ENCODE measurements around the gene RIT1.

Gene RIT1

GRCh38 chr1:155911156-155912055 lies at the start of gene RIT1:
Gene RIT1 (minus strand): TSS chr1:155911349. CDS start chr1:155910761, 588 bp downstream.
- DNase-seq (ENCODE audit: low read depth): peak; percentile 76

GRCh38 chr1:155960081-155960745 lies 49.1 kb upstream of the RIT1 start:
- no peak for DNase-seq (ENCODE audit: low read depth)

GRCh38 chr1:155957411-155957915 lies 46.3 kb upstream of the RIT1 start:
- DNase-seq (ENCODE audit: low read depth): no peak

- no peak for DNase-seq (ENCODE audit: low read depth)
These were observed 43.5 kb upstream of the RIT1 start for GRCh38 chr1:155954645-155955044.

GRCh38 chr1:155952505-155952890 lies 41.3 kb upstream of the RIT1 start:
- DNase-seq (ENCODE audit: low read depth): no peak

DNA sequence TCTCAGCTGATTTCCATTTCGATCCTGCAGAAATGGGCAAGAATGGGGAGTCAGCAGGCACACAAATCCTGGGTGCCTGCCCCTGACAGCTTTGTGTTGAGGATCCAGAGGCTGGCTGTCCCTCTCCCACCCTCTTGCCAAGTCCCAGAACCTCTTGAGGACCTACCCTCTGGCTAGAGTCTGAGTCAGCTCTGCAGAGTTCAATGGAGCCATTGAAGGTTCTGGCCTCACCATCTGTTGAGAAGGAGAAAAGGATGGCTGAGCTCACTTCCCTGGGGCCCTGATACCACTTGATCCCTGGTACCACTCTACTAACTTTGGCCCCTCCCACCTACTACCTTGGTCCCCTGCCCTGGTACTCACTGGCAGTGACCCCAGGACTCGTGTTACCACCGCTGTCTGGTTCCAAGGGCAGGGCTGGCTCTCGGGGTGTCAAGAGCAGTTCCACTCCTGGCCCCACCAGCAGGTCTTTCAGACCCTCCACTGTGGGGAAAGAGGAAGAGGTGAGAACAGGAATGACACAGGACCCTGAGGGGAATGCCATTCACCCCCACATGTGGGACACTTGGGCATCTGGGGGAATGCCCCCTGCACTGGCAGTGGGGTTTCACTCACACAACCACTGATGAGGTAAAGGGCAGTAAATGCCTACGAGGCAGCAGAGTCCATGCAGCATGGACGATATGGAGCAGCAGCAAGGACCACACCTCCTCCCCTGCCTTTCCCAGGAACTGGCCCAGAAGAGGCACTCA lies 40.8 kb upstream of the RIT1 start:
- no peak for DNase-seq (ENCODE audit: low read depth)

- no peak for DNase-seq (ENCODE audit: low read depth)
These were observed 39.7 kb upstream of the RIT1 start for GRCh38 chr1:155950829-155951228.

DNA sequence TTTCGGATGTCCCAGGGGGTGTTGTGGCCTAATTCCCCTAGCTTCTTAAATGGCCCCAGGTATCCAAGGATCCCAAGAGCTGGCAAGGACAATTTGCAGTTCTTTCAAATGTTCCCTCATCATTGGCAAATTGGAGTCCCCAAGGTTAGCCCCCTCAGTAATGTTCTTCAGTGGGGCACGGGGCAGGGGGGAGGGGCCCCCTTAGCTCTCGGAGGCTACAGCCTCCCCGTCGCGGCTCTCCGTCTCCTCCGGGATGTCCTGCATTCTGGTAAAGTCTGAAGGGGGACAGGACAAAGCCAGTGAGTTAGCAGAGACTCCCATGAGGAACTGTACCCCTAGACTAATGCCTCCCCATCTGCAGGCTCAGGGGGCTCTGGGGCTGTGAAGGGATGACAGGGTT lies 36.6 kb upstream of the RIT1 start:
- DNase-seq (ENCODE audit: low read depth): no peak

DNA sequence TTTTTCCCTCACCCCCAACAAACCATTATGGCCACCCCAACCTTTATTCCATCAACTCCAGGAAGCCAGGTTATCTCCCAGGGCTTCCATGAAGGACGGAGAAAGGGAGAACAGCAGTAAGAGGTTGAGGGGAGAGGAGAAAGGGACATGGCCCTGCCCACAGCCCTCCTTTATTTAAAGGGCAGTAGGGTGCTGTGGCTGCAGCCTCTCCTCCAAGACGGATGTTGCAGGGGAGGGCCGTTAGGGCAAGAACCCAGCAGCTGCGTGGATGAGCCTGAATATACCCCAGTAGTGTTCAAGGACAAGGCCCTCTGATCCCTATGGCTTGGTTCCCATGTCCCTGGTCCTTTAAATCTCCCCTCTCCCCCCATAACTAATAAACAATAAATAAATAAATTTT lies 36.1 kb upstream of the RIT1 start:
- DNase-seq (ENCODE audit: low read depth): no peak

GRCh38 chr1:155946633-155947219 lies 35.6 kb upstream of the RIT1 start:
- DNase-seq (ENCODE audit: low read depth): no peak

DNA sequence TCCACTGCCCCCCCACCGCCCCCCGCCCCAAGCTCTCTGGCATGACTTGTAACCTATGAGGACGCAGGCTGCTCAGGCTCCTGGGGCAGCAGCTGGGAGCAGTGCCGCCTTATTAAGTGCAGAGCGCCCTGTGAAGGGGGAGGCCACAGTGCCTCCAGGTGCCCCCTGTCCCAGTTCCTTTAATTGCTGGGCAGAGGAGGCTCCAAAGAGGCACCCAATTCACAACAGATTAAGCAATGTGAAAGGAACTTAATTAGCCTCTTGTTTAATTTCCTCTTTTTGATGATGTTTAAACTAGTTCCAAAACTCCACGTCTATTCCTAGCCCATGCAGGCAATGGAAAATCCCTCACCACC lies 33.3 kb upstream of the RIT1 start:
- no peak for DNase-seq (ENCODE audit: low read depth)

DNA sequence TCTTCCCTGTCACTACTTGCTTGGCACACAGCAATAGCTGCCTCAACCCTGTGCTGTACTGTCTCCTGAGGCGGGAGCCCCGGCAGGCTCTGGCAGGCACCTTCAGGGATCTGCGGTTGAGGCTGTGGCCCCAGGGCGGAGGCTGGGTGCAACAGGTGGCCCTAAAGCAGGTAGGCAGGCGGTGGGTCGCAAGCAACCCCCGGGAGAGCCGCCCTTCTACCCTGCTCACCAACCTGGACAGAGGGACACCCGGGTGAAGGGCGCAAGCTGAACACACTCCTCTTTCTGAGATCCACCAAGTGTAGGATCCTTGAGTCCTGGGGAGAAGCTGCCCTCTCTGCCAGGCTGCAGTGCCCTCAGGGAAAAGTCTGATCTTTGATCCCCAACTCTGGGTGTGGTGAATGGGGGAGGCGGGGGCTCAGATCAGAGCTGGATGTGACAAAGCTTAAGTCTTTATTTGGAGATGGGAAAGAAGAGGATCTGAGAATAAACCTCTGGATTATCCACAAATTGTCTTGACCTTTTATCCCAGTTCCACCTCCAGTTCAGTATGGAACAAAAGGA lies 31.5 kb upstream of the RIT1 start:
- DNase-seq (ENCODE audit: low read depth): no peak

DNA sequence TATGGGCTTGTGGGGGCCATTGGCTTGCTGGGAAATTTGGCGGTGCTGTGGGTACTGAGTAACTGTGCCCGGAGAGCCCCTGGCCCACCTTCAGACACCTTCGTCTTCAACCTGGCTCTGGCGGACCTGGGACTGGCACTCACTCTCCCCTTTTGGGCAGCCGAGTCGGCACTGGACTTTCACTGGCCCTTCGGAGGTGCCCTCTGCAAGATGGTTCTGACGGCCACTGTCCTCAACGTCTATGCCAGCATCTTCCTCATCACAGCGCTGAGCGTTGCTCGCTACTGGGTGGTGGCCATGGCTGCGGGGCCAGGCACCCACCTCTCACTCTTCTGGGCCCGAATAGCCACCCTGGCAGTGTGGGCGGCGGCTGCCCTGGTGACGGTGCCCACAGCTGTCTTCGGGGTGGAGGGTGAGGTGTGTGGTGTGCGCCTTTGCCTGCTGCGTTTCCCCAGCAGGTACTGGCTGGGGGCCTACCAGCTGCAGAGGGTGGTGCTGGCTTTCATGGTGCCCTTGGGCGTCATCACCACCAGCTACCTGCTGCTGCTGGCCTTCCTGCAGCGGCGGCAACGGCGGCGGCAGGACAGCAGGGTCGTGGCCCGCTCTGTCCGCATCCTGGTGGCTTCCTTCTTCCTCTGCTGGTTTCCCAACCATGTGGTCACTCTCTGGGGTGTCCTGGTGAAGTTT lies 30.8 kb upstream of the RIT1 start:
- no peak for DNase-seq (ENCODE audit: low read depth)

DNA sequence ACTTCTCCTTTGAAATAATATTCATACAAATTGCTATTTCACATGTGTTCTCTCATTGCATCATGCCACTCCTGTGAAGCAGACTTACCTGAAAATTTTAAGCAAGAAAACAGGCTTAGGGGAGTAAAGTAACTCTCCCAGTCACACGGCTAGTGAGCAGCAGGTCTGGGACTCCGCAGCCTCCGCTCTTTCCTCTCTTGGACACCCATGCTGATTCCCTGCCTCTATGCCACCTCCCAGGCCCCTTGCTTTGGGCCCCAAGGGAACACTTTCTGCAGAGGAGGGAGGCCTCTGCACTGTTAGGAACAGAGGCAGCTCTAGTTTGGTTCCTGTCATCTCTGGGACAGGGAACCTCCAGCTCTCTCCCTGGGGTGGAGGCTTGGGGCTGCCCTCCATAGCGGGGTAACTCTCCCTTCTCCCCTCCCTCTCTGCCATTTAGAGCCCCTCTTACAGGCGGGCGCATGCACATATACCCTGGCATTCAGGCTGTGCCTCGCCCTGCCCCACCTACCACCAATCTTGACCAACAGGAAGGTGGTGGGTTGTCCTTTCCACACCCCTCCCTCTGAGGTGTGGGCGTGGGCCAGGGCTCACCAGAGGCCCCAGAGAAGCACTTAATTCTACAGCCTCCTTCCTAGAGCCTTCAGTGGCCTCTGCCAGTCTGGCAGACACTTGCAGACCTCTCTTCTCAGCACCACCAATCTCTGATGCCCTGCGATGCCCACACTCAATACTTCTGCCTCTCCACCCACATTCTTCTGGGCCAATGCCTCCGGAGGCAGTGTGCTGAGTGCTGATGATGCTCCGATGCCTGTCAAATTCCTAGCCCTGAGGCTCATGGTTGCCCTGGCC lies 30.1 kb upstream of the RIT1 start, which contains the start of gene RXFP4:
Gene RXFP4, plus strand, starts transcription at position 646 of the 852 bp plus-strand sequence. Its CDS starts 72 bp downstream, at position 718.
- DNase-seq (ENCODE audit: low read depth): no peak

DNA sequence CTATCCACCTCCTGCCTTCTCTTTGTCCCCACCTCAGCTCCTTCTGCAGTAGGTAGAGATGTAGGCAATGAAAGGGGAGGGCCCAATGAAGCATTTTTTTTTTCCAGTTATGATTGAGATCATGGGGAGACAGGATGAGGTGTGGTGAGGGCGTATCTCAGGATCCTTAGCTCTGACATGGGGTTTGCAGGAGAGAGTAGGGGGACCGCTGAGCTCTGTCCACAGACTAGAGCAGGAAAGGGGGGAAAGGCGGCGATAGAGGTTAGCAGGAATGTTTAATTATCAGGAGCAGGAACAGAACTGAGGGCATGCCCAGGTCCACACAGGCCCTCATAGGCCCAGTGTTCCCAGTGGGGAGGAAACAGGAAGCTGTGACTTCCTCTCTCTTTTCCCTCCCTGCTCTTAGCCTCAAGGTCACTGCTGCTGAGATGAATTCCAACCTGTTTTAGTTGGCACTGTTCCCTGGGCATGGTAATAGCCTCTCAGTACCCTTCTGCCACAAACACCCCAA lies 29.4 kb upstream of the RIT1 start:
- DNase-seq (ENCODE audit: low read depth): no peak

- no peak for DNase-seq (ENCODE audit: low read depth)
These were observed 27.1 kb upstream of the RIT1 start for GRCh38 chr1:155938220-155938627.

DNA sequence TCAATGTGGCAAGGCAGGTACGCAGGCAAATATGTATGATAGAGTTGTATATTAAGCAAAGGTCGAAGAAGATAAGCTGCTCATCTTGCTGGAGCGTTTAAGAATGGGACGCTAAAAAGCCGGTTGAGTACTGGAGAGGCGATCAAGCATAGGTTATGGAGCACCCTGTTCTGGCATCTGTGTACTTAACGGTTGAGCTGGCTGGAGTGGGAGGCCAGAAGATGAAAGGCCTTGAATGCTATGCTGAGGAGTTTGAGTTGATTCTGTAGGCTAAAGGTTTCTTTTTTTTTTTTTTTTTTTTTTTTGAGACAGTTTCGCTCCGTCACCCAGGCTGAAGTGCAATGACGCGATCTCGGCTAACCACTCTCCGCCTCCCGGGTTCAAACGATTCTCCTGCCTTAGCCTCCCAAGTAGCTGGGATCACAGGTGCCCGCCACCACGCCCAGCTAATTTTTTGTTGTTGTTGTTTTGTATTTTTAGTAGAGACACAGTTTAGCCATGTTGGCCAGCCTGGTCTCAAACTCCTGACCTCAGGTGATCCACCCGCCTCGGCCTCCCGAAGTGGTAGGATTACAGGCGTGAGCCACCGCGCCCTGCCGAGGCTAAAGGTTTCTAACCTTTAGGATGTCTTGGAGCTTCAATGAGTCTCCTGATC lies 23.9 kb upstream of the RIT1 start:
- no peak for DNase-seq (ENCODE audit: low read depth)

GRCh38 chr1:155934097-155934935 lies 23.2 kb upstream of the RIT1 start, which contains the start of gene KHDC4:
Gene KHDC4 (minus strand): TSS chr1:155934413. CDS start chr1:155934373, 40 bp downstream.
- DNase-seq (ENCODE audit: low read depth): peak; percentile 92
